ENCODE results near the gene AFDN. TPM values are rescaled to one million over a fixed set of nuclear protein-coding genes. Genes with fewer than 3 reads are reported as not detected.

AFDN gene
- total and polyA plus RNA-seq, 2 of the 8 experiments (the other 6 are each of a cell fraction or from before 2014, with no cell fraction given), result 53.4 to 192 TPM

- no peak for TF ChIP-seq USF2 (IDR thresholded peaks at IDR 0.05; ENCODE audit: low read length)
- no peak for TF ChIP-seq RFX5 (IDR thresholded peaks at IDR 0.05; ENCODE audit: borderline replicate concordance, low read depth, low read length)
- TF ChIP-seq TCF12 (IDR thresholded peaks at IDR 0.05; ENCODE audit: low read depth, low read length), result no peak
- TF ChIP-seq CHD7 (IDR thresholded peaks at IDR 0.05; ENCODE audit: insufficient replicate concordance, low read length), result no peak
- TF ChIP-seq POU5F1 (IDR thresholded peaks at IDR 0.05; ENCODE audit: low read depth, low read length), result no peak
- no peak for TF ChIP-seq RXRA (IDR thresholded peaks at IDR 0.05; ENCODE audit: insufficient read depth, low read depth, low read length)
Observed at GRCh38 chr6:168004023-168004422, 177.3 kb downstream of the AFDN start (continued).

Data from H1 (cell line).